Raji (cell line): Measurements from ENCODE around the gene TP53I11.

Experiments used
- POLR2A ChIP-seq: IDR thresholded peaks from 2 replicates; pipeline ENCODE4 v1.6.1; 2011; ENCODE audit warnings: low read depth, low read length, control low read depth; ENCODE audit not compliant: insufficient read depth

TP53I11 gene

DNA sequence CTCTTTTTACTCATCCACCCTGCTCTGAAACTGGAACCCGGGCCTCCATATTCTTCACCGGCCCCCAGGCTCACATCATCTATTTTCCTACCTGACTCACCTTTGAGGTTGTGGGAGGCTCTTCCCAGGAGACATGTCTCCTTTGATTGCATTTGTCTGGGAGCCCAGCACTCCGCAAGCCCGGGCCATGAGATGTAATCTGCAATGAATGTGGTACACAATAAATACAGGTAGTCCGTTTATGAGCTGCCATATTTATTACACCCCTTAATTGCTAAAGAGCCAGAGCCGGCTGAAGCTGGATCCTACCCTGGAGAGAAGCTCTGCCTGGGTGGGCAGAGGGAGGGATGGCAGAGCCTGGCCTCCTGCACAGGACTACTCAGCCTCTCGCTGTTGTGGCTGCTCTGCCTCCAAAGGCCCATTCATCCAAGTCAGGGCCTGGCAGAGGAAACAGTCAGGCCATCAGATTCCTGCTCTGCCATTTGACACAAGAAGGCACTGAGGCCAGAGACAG is 49.5 kb downstream of the TP53I11 start:
- no peak for TF ChIP-seq POLR2A

DNA sequence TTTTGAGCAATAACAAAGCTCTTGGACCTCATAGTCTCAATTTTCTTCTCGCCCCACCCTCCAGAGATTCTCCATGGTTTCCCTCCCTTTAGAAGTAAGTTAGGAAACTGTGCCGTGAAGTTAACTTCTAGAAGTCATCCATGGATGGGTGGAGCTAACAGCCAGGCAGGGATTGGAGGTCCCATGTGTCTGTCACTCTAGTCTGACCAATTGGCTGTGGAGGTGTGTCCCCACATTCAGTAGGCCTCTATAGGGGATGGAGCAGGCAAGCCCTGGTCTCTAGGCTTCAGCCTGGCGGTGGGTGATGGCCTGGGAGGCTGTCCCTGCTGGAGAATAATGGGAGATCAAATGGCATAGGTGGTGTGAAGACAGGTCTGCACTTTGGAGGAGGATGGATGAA is 50.7 kb downstream of the TP53I11 start:
- no peak for TF ChIP-seq POLR2A

DNA sequence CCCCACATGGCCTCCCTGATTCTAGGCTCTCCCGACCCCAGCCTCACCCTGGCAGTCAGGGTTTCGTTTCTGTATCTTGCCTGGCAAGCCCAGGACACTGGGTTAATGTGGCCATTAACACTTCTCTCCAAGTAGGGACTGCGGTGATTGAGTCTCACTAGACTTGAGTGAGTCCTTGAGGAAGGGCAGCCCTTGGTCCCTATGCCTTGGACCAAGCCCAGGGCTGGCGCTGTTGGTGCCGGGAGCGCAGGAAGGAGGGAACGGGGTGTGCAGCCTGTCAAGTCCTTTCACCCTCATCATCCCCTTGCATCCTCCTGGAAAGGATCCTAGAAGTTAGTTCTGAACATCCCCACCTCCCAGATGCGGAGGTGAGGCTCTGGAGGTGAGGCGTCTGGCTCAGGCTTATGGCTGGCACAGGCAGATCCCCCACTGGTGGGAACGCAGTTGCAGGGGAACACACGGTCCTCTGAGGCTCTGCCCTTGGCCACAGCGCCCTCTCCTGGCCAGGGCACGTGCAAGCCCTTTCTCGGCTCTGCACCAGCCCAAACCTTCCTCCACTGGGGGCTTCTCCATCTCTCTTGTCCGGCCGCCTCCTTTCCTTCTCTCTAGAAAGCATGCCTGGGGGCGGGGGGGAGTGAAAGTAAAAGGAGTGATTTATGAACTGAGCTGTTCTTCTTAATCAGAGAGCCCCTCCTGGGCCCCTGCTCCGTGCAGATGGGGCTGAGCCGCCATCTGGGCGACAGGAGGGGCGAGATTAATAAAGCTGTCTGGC is 56.7 kb downstream of the TP53I11 start:
- no peak for TF ChIP-seq POLR2A

DNA sequence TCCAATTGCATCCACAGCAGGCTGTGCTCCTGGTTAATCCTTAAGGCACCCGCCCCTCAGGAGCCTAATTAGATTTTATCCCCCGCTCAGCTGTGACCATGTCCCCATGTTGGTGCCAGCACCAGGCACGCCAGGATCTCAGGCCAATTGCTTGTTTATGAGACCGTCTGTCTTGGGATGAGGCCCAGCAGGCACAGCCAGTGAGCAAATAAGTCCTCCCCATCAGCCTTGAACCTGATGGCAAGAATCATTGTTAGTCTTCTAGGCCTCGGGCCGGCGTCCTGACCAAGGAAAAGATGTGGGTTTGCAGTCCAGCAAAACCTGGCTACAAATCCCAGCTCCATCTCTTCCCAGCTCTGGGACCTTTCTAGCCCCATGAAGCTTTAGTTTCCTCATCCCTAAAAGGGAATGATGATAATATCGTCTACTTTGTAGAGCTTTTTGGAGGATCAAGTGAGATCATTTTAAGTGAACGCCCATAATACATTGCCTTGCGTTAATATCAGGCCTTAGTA is 57.3 kb downstream of the TP53I11 start:
- no peak for TF ChIP-seq POLR2A

DNA sequence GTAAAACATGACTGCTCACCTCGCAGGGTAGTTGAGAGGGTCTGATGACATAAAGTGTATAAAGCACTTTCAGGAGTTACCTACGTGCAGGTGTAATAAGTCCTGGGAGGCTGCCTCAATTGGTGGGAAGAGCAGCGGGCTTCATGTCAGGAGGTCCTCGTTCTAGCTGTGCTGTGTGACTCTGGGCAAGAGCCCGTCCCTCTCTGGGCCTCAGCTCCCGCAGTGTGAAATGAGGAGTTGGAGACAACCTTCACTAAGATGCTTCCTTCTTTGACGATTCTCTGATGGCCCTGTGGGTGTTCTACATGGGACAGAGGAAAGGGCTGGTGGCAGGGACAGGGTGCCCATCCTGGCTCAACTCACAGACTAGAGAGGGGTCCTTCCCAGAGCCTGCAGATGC is 57.8 kb downstream of the TP53I11 start:
- no peak for TF ChIP-seq POLR2A

DNA sequence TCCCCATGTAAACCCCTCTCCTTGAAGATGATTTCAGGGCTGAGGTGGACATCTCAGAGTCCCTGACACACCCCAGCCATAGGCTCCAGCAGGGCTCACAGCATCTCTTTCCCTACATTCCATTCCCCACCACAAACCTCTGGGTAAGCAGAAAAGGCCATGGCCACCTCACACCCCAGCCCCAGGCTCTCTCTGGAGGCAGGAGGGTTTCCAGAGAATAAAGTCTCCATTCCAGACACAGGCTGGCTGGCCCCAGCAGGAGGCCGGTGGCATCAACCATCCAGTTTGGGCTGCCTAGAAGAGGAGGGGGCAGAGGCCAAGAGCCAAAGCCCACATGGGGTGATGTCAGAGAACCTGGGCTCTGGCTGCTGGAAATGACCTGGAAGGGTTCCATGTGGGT is 61.4 kb downstream of the TP53I11 start:
- TF ChIP-seq POLR2A, result no peak

DNA sequence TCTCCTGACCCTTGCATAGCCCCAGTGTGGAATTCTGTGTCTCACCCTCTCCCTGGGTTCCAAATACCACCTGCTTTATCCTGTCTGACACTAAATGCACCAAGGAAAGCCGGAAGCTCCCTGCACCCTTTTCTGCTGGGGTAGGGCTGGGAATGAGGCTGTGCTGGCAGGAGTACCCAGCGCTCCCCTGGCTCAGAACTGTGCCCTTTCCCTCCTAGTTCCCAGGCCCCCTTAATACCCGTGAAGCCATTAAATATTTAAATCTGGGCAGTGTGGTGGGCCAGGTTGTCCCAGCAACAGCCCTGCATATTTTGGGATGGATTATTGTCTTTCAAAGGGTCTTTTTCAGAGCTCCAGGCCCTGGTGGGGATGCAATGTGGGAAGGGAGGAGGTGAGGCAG is 63.0 kb downstream of the TP53I11 start:
- TF ChIP-seq POLR2A, result no peak

DNA sequence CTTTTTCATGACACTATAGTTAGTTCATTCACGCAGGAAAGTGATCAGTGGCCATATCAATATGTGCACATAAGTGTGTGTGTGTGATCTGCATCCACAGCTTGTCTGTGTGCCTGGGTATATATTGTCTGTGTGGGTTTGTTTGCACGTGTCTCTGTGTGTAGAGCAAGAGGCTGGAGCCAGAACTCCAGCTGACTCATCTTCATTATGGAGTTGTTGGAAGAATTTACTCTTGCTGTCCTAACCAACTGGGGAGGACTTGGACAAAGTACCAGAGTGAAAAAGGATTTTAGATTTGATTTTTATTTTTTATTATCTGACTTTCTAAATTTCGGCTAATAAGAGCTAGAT is 63.9 kb downstream of the TP53I11 start:
- no peak for TF ChIP-seq POLR2A

DNA sequence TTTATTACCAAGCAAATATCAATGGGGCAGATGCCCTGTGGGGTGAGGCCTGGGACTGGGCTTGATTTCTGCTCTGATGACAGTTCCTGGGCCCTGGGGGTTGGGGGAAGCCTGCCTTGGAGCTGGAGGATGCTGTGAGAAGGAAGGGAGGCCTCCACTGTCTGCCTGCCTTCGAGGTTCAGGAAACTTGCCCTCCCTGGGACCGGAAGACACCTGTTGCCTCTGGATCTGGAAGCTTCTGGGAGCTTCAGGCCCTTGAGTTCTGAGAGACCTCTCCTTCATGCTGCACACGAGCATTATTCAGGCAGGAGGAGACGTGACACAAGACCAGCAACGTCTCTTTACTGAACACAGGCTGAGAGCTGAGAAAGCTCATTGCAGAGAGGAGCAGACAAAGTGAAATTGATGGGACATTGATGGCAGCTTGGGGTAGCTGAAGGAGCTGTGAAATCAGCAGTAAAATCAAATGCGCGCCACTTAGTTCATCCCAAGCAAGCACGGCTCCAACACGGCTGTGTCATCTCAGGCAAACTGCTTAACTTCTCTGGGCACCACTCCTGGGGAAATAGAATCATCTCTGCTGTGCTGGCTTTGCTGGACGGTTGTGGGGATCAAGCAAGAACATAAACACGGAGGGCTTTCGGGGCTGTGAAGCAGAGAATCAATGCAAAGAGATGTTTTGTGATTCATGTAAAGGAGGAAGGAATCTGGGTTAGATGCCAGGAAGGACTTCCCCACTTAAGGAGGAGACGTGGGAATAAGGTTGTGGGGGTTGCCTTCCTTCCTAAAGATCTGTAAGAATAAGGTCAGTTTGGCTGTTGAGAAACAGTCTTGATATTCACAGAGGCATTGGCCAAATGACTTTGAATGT is 64.5 kb downstream of the TP53I11 start:
- TF ChIP-seq POLR2A, result no peak

DNA sequence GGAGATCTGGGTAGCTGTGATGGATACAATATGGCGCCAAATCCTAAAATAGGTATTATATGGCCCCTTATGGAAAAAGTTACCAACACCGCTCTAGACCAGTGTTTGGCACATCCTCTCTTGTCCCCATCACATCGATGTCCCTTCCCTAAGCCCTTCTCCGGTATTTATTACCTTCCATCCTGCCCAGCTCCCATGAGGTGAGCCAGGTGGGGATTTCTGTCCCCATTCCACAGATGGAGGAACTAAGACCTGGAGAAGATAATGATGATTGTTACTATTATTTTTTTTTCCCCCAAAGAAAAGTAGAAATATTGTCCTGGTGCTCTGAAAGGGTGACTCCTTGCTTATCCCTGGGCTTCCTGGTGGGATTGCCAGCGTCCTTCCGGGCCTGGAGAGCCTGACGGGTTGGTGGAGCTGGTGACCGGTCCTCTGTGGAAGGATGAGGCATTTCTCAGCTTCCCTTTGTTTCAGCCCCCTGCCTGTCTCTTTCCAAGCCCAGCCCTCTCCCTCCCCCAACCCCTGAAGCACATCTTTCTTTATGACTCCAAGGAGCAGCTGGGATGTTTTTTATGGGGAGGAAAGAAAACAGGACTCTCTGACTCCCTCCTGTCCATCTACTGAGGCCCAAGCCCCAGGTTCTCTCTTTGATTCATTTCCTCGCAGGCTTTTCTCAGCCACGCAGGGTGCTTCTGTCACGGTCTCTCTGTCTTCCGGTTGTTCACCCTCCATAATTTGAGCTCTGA is 65.4 kb downstream of the TP53I11 start:
- no peak for TF ChIP-seq POLR2A

DNA sequence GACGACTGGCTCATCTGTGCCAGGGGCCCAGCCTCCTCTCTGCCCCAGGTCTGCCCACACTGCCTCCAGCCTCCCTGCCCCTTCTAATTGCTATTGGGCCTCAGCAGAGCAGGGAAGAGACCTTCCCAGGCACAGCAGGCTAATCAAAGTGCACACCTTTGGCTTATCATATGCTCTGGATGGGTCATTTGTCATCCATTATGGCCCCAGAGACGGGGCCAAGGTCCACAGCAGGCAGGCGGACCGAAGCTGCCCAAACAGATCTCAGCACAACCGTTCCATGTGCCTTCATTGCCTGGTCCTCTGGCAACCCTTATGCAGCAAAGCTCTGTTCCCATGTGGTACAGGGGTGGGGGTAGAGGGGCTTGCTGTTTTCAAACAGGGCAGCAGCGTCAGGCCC is 66.6 kb downstream of the TP53I11 start:
- no peak for TF ChIP-seq POLR2A

DNA sequence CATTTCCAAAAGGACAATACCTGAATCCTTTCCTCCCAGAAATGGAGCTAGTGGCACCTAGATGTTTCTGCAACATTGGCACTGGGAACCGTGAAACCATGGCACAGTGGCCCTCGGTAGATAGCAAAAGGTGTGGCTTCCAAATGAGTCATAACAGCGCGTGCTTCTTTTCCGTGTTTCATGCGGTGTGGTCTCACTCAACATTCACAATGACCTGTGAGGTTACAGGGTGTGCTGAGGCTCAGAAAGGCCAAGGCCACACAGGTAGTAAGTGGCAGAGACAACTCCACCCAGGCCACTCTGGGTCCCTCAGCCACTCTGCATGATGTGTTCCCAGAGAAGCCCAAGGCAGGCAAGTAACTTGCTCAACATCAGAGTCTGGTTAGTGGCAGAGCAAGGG is 67.4 kb downstream of the TP53I11 start:
- TF ChIP-seq POLR2A, result no peak
